Thoracic aorta (tissue), 2 donors: ENCODE data around the gene ROBO1. TPM values are rescaled to one million over a fixed set of nuclear protein-coding genes. Genes with fewer than 3 reads are reported as not detected.

Source experiments
- ATAC-seq: fragments of 150-250 bp; one replicate; pipeline ENCODE4 v1.8.0; 2017; ENCODE audit warnings: low read depth; ENCODE audit not compliant: insufficient number of reproducible peaks, low FRiP score
- DNase-seq: peaks from one replicate; pipeline ENCODE4 v3.0.0-alpha.2; 2020; ENCODE audit warnings: low spot score
- H3K27ac ChIP-seq, 2 donors: fragments of 200-600 bp; sonication (generic); 1 replicate in 1 of 2; 2 replicates in 1 of 2; pipeline ENCODE4 v1.5.1; 2016; ENCODE audit warnings: mild to moderate bottlenecking in 2 of 2, moderate library complexity in 2 of 2
- H3K27me3 ChIP-seq: fragments of 200-600 bp; sonication (generic); replicated peaks from 2 replicates; pipeline ENCODE4 v1.6.0; 2016; ENCODE audit warnings: mild to moderate bottlenecking; ENCODE audit not compliant: insufficient read depth
- H3K36me3 ChIP-seq: fragments of 200-600 bp; sonication (generic); one replicate; pipeline ENCODE4 v1.5.1; 2016
- H3K4me1 ChIP-seq, 2 donors: fragments of 200-600 bp; sonication (generic); 1 replicate in 1 of 2; 2 replicates in 1 of 2; pipeline versions ENCODE4 v1.5.1 to v1.6.0; 2016; ENCODE audit warnings: low read depth in 2 of 2, mild to moderate bottlenecking in 1 of 2; ENCODE audit not compliant: control insufficient read depth in 1 of 2
- H3K4me3 ChIP-seq: fragments of 200-600 bp; sonication (generic); 2 replicates; pipeline ENCODE4 v1.5.1; 2016; ENCODE audit warnings: mild to moderate bottlenecking
- H3K9me3 ChIP-seq: fragments of 200-600 bp; sonication (generic); 2 replicates; pipeline ENCODE4 v1.5.1; 2016
- CTCF ChIP-seq: fragments of 200-600 bp; sonication (generic); IDR thresholded peaks from one replicate; pipeline ENCODE4 v1.5.1; 2019; ENCODE audit warnings: antibody characterized with exemption
- total RNA-seq, 2 donors: library from RNA; depleted of rRNA; stranded (reverse); fragments of >200 nt; gene quantifications; one replicate each; pipeline versions ENCODE4 v1.1.0 to v1.2.3, GENCODE V29; 2016

ROBO1 gene
- total RNA-seq, 2 donors from 2014 or later = 13.3 to 24.4 TPM

- TF ChIP-seq CTCF = no peak
- DNase-seq (no peak), ATAC-seq (no peak)
- peaks cover 7 to 9% of the 10 kb centered on the region in 2 donors for H3K4me1 ChIP-seq
- H3K27ac ChIP-seq = no peak overlapping the region
- no peak overlapping the region for H3K4me3 ChIP-seq
- H3K27me3 ChIP-seq = no peaks in the 10 kb centered on the region
- H3K9me3 ChIP-seq = no peaks in the 10 kb centered on the region
- no peaks in the 10 kb centered on the region for H3K36me3 ChIP-seq
These were observed 517.1 kb downstream of the ROBO1 start for GRCh38 chr3:79250746-79251145.

- ATAC-seq (no peak), DNase-seq (no peak)
- peaks cover 7 to 9% of the 10 kb centered on the region in 2 donors for H3K4me1 ChIP-seq
- H3K27me3 ChIP-seq = no peaks in the 10 kb centered on the region
- H3K36me3 ChIP-seq = no peaks in the 10 kb centered on the region
- no peak for TF ChIP-seq CTCF
- H3K9me3 ChIP-seq = no peaks in the 10 kb centered on the region
- H3K27ac ChIP-seq = no peak overlapping the region
- H3K4me3 ChIP-seq = no peak overlapping the region
These were observed 518.1 kb downstream of the ROBO1 start for GRCh38 chr3:79249701-79250100.

GRCh38 chr3:79247725-79248043 is 520.1 kb downstream of the ROBO1 start:
- ATAC-seq (no peak), DNase-seq (no peak)
- Histone ChIP-seq H3K36me3 (no peaks in the 10 kb centered on the region), H3K27me3 (no peaks in the 10 kb centered on the region), H3K4me3 (no peak overlapping the region), H3K9me3 (no peaks in the 10 kb centered on the region), H3K27ac (no peak overlapping the region), H3K4me1 (peaks cover 7 to 9% of the 10 kb centered on the region in 2 donors)
- TF ChIP-seq CTCF = no peak

- H3K4me3 ChIP-seq = no peak overlapping the region
- ATAC-seq = no peak
- H3K27me3 ChIP-seq = no peaks in the 10 kb centered on the region
- TF ChIP-seq CTCF = no peak
- peaks cover 3% of the 10 kb centered on the region for H3K9me3 ChIP-seq
- H3K27ac ChIP-seq = no peak overlapping the region
- DNase-seq = no peak
- peaks cover 7 to 9% of the 10 kb centered on the region in 2 donors for H3K4me1 ChIP-seq
- no peaks in the 10 kb centered on the region for H3K36me3 ChIP-seq
These were observed 520.7 kb downstream of the ROBO1 start for GRCh38 chr3:79246875-79247724.

- no peaks in the 10 kb centered on the region for H3K36me3 ChIP-seq
- no peaks in the 10 kb centered on the region for H3K27me3 ChIP-seq
- ATAC-seq (no peak), DNase-seq (no peak)
- H3K4me1 ChIP-seq = peaks cover 7 to 9% of the 10 kb centered on the region in 2 donors
- H3K27ac ChIP-seq = no peak overlapping the region
- no peak overlapping the region for H3K4me3 ChIP-seq
- no peak for TF ChIP-seq CTCF
- H3K9me3 ChIP-seq = peaks cover 3% of the 10 kb centered on the region
These were observed 522.3 kb downstream of the ROBO1 start for GRCh38 chr3:79245284-79246138.
